ENCODE data around the gene DNAJC4. TPM values are rescaled to one million over a fixed set of nuclear protein-coding genes. Genes with fewer than 3 reads are reported as not detected.

DNAJC4 gene
- total RNA-seq, 1 donor from 2014 or later, result 39.5 TPM

GRCh38 chr11:64227405-64227956 lies 2.9 kb upstream of the DNAJC4 start:
- intact Hi-C loops (cut with DNase I), result no loop called here
- H3K27me3 ChIP-seq (ENCODE audit: low read depth), result no peaks in the 10 kb centered on the region
- ATAC-seq (no peak), DNase-seq (no peak)
- peak overlapping the region; percentile 97 for H3K4me3 ChIP-seq
- H3K9me3 ChIP-seq, result no peaks in the 10 kb centered on the region
- H3K36me3 ChIP-seq, result peaks cover 13% of the 10 kb centered on the region
- H3K27ac ChIP-seq, result peak overlapping the region; percentile 96
- no peak for TF ChIP-seq CTCF (IDR thresholded peaks at IDR 0.05)
- peaks cover 53% of the 10 kb centered on the region for H3K4me1 ChIP-seq

DNA sequence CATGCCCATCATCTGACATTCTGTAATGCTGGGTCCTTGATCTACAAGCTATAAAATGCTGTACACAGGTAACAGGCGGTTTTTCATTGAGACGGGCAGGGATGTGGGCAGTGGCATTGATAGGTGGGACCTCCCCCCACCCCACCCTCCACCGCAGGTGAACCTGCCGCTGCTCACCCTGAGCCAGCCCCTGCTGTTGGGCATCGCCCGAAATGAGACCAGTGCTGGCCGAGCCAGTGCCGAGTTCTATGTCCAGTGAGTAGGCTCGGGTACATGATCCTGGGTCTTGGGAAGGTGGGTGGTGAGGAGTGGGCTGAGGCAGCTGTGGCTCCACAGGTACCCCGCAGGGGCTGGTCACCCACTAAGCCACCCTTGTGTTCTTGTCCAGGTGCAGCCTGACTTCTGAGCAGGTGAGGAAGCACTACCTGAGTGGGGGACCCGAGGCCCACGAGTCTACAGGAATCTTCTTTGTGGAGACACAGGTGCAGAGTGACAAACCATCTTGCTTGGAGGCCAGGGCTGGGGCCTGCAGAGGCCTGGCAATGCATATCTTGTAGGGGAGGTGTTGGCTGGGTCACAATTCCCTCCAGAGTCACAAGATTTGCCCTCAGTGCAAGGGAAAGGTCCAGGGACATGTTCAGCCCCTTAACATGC lies 1.1 kb upstream of the DNAJC4 start:
- ATAC-seq (no peak), DNase-seq (no peak)
- no peaks in the 10 kb centered on the region for H3K9me3 ChIP-seq
- H3K4me1 ChIP-seq, result peaks cover 70% of the 10 kb centered on the region
- H3K27me3 ChIP-seq (ENCODE audit: low read depth), result no peaks in the 10 kb centered on the region
- intact Hi-C loops (cut with DNase I), result no loop called here
- no peaks in the 10 kb centered on the region for H3K36me3 ChIP-seq
- H3K4me3 ChIP-seq, result peak overlapping the region; percentile 69
- no peak for TF ChIP-seq CTCF (IDR thresholded peaks at IDR 0.05)
- H3K27ac ChIP-seq, result peak overlapping the region; percentile 86

DNA sequence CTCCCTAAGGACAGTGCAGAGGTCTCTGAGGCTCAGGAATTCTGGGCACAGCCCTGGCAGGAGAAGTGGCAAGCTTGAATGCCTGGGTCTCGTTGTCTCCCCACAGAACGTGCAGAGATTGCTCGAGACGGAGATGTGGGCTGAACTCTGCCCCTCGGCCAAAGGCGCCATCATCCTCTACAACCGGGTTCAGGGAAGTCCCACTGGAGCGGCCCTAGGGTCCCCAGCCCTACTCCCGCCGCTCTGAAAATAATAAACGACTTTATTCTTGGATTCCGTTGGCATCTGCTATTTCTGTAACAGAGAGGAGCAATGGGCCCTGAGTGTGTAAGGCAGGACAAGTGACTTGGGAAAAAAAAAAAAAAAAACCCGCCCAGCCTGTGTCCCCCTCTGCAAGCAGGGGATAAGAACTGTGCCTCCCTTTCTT lies 591 bp upstream of the DNAJC4 start:
- peak overlapping the region; percentile 69 for H3K4me3 ChIP-seq
- no peaks in the 10 kb centered on the region for H3K27me3 ChIP-seq (ENCODE audit: low read depth)
- H3K9me3 ChIP-seq, result no peaks in the 10 kb centered on the region
- ATAC-seq (no peak), DNase-seq (no peak)
- peak overlapping the region; percentile 86 for H3K27ac ChIP-seq
- intact Hi-C loops (cut with DNase I), result no loop called here
- peaks cover 68% of the 10 kb centered on the region for H3K4me1 ChIP-seq
- H3K36me3 ChIP-seq, result no peaks in the 10 kb centered on the region
- TF ChIP-seq CTCF (IDR thresholded peaks at IDR 0.05), result no peak

GRCh38 chr11:64230985-64231365 lies 627 bp downstream of the DNAJC4 start:
- DNase-seq, result no peak
- peaks cover 69% of the 10 kb centered on the region for H3K4me1 ChIP-seq

DNA sequence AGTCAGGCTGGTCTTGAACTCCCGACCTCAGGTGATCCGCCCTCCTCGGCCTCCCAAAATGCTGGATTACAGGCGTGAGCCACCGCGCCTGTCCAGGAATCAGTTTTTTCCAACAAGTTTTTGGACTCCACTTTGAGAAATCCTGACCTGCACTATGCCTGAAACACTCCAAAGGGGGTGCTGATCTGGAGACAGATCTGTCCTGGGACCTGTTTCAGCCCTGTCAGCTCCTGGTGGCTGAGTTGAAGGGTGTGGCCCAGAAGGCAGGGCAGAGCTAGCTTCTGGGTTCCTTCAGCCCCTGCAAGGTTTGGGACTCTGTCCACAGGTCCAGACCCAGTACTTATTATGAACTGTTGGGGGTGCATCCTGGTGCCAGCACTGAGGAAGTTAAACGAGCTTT lies 1.2 kb downstream of the DNAJC4 start:
- intact Hi-C loops (cut with DNase I), result no loop called here
- Histone ChIP-seq H3K27me3 (ENCODE audit: low read depth) (no peaks in the 10 kb centered on the region), H3K4me1 (peaks cover 69% of the 10 kb centered on the region), H3K4me3 (no peak overlapping the region), H3K36me3 (no peaks in the 10 kb centered on the region), H3K27ac (peak overlapping the region; percentile 86), H3K9me3 (no peaks in the 10 kb centered on the region)
- DNase-seq, result no peak
- ATAC-seq, result no peak
- TF ChIP-seq CTCF (IDR thresholded peaks at IDR 0.05), result no peak

More at GRCh38 chr11:64230985-64231365, 627 bp downstream of the DNAJC4 start:
- Histone ChIP-seq H3K4me3 (peak overlapping the region; percentile 69), H3K27me3 (ENCODE audit: low read depth) (no peaks in the 10 kb centered on the region), H3K9me3 (no peaks in the 10 kb centered on the region), H3K36me3 (no peaks in the 10 kb centered on the region), H3K27ac (peak overlapping the region; percentile 86)
- no peak for ATAC-seq
- intact Hi-C loops (cut with DNase I), result no loop called here
- no peak for TF ChIP-seq CTCF (IDR thresholded peaks at IDR 0.05)

Data from lower lobe of right lung (tissue), 2 donors.